ENCODE measurements around the gene SOX4.

Gene SOX4

GRCh38 chr6:21599051-21599696, 5.6 kb downstream of the SOX4 start:
- TF ChIP-seq, protein P1, sequence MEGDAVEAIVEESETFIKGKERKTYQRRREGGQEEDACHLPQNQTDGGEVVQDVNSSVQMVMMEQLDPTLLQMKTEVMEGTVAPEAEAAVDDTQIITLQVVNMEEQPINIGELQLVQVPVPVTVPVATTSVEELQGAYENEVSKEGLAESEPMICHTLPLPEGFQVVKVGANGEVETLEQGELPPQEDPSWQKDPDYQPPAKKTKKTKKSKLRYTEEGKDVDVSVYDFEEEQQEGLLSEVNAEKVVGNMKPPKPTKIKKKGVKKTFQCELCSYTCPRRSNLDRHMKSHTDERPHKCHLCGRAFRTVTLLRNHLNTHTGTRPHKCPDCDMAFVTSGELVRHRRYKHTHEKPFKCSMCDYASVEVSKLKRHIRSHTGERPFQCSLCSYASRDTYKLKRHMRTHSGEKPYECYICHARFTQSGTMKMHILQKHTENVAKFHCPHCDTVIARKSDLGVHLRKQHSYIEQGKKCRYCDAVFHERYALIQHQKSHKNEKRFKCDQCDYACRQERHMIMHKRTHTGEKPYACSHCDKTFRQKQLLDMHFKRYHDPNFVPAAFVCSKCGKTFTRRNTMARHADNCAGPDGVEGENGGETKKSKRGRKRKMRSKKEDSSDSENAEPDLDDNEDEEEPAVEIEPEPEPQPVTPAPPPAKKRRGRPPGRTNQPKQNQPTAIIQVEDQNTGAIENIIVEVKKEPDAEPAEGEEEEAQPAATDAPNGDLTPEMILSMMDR (IDR thresholded peaks at IDR 0.05; ENCODE audit: insufficient read depth, low read length, poor library complexity, severe bottlenecking), result no peak
- no peaks in the 10 kb centered on the region for H3K36me3 ChIP-seq (ENCODE audit: control insufficient read depth, insufficient read depth, low read length)
- H3K4me3 ChIP-seq (replicated peaks; ENCODE audit: low read depth, low read length), result no peak overlapping the region
- no peaks in the 10 kb centered on the region for H3K27me3 ChIP-seq (replicated peaks; ENCODE audit: control insufficient read depth, insufficient read depth, low read length)
- DNase-seq (ENCODE audit: extremely low read depth, insufficient read length), result no peak

GRCh38 chr6:21601339-21601923, 7.9 kb downstream of the SOX4 start:
- Histone ChIP-seq H3K27me3 (replicated peaks; ENCODE audit: control insufficient read depth, insufficient read depth, low read length) (no peaks in the 10 kb centered on the region), H3K36me3 (ENCODE audit: control insufficient read depth, insufficient read depth, low read length) (no peaks in the 10 kb centered on the region), H3K4me3 (replicated peaks; ENCODE audit: low read depth, low read length) (no peak overlapping the region)
- TF ChIP-seq, protein P1 (IDR thresholded peaks at IDR 0.05; ENCODE audit: insufficient read depth, low read length, poor library complexity, severe bottlenecking), result no peak
- DNase-seq (ENCODE audit: extremely low read depth, insufficient read length), result no peak

GRCh38 chr6:21601932-21602390, 8.4 kb downstream of the SOX4 start:
- H3K4me3 ChIP-seq (replicated peaks; ENCODE audit: low read depth, low read length), result no peak overlapping the region
- no peaks in the 10 kb centered on the region for H3K36me3 ChIP-seq (ENCODE audit: control insufficient read depth, insufficient read depth, low read length)
- H3K27me3 ChIP-seq (replicated peaks; ENCODE audit: control insufficient read depth, insufficient read depth, low read length), result no peaks in the 10 kb centered on the region
- TF ChIP-seq, protein P1 (IDR thresholded peaks at IDR 0.05; ENCODE audit: insufficient read depth, low read length, poor library complexity, severe bottlenecking), result no peak
- no peak for DNase-seq (ENCODE audit: extremely low read depth, insufficient read length)

DNA sequence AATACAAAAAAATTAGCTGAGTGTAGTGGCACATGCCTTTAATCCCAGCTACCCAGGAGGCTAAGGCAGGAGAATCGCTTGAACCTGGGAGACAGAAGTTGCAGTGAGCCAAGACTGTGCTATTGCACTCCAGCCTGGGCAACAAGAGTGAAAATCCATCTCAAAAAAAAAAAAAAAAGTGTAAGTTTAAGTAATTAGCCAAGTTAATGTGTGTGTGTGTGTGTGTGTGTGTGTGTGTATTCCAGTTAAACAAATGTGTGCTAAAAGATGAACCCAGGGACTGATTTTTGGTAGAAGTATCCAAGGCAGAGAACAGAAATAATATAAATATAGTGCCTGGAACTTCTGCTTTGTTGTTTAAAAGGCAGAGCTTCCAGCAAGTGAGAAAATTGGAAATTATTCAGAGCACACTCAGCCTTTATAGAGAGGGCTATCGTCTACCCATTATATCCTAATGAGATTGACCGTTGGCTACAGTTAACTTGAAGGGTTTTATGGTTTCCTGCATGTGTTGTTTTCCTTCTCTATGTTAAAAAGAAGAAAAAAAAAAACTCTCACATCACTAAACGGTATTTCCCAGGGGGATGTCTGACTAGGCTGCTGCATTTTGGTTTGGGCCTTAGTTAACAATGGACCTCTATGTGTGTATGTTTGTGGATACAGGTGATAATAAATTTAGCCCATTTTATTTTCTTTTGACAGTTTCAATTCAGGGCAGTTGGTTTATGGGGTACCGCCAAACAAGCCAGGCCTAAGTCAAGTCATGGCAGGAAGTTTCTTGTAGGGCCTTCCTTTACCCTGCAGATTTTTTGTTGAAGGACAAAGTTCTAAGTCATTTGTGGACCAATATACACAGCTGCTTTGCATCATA, 9.8 kb downstream of the SOX4 start:
- no peak overlapping the region for H3K4me3 ChIP-seq (replicated peaks; ENCODE audit: low read depth, low read length)
- TF ChIP-seq, protein P1 (IDR thresholded peaks at IDR 0.05; ENCODE audit: insufficient read depth, low read length, poor library complexity, severe bottlenecking), result no peak
- no peak for DNase-seq (ENCODE audit: extremely low read depth, insufficient read length)

DNA sequence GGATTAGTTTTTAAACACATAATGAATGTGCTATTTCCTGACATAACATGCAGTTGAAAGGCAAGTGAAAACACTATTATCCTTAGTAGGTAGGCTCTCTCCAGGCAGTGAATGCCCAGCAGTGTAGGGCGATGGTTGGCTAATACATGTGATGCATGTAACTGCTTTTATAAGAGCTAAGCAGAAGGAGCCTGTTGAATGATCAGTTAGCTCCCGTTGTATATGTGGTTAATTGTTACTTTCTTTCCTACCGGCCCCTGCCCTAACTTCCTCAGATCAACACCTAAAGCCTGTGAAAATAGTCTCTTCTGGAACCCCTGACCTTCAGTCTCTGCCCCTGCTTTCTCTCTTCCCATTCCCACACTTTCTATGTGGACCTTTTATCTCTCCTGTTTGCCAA, 10.5 kb downstream of the SOX4 start:
- no peaks in the 10 kb centered on the region for H3K27me3 ChIP-seq (replicated peaks; ENCODE audit: control insufficient read depth, insufficient read depth, low read length)
- TF ChIP-seq, protein P1 (IDR thresholded peaks at IDR 0.05; ENCODE audit: insufficient read depth, low read length, poor library complexity, severe bottlenecking), result no peak
- no peak for DNase-seq (ENCODE audit: extremely low read depth, insufficient read length)
- no peaks in the 10 kb centered on the region for H3K36me3 ChIP-seq (ENCODE audit: control insufficient read depth, insufficient read depth, low read length)
- H3K4me3 ChIP-seq (replicated peaks; ENCODE audit: low read depth, low read length), result no peak overlapping the region

More for the DNA sequence above, 9.8 kb downstream of the SOX4 start:
- Histone ChIP-seq H3K27me3 (replicated peaks; ENCODE audit: control insufficient read depth, insufficient read depth, low read length) (no peaks in the 10 kb centered on the region), H3K36me3 (ENCODE audit: control insufficient read depth, insufficient read depth, low read length) (no peaks in the 10 kb centered on the region)

Measured in GM06990 (cell line).